Activated CD4-positive, alpha-beta T cell treated with anti-CD3 and anti-CD28 coated beads for 36 hours (primary cell): ENCODE data around the gene NFATC2. TPM values are rescaled to one million over a fixed set of nuclear protein-coding genes. Genes with fewer than 3 reads are reported as not detected.
A peak's percentile ranks its signal among the peaks of the same experiment; 100 is the strongest.
"Not testable (repeated sequence)": the region's sequence is repeated elsewhere in the genome, so short reads cannot be mapped to it uniquely, and the experiment has no call there.

ENCODE experiments used
- ATAC-seq: fragments of 200-7000 bp; cut with Tn5 transposase; one replicate; pipeline ENCODE4 v1.10.0; 2021; ENCODE audit warnings: mild to moderate bottlenecking, moderate library complexity
- CTCF ChIA-PET: fragments of 350-600 bp; sonication (Branson Sonifier 250); formaldehyde crosslinking; loops from one replicate; lab custom pipeline; 2021; ENCODE audit warnings: antibody characterized with exemption; lab: Charles Lee
- POLR2A ChIA-PET: fragments of 350-600 bp; sonication (Branson Sonifier 250); formaldehyde crosslinking; loops from one replicate; lab custom pipeline; 2021; ENCODE audit warnings: antibody characterized with exemption, inconsistent platforms; lab: Charles Lee
- DNase-seq: peaks from one replicate; pipeline ENCODE4 v3.0.0-alpha.2; 2020
- H3K27ac Mint-ChIP-seq: one replicate; pipeline ENCODE4 v1.8.0; 2021; ENCODE audit warnings: mixed read lengths
- H3K27me3 Mint-ChIP-seq: one replicate; pipeline ENCODE4 v1.8.0; 2021; ENCODE audit warnings: mixed read lengths
- H3K36me3 Mint-ChIP-seq: one replicate; pipeline ENCODE4 v1.8.0; 2021; ENCODE audit warnings: low read depth, mixed read lengths
- H3K4me1 Mint-ChIP-seq: one replicate; pipeline ENCODE4 v1.8.0; 2021; ENCODE audit warnings: mixed read lengths
- H3K4me3 Mint-ChIP-seq: one replicate; pipeline ENCODE4 v1.8.0; 2021; ENCODE audit warnings: mild to moderate bottlenecking, moderate library complexity, mixed read lengths
- H3K9me3 Mint-ChIP-seq: one replicate; pipeline ENCODE4 v1.8.0; 2021; ENCODE audit warnings: low read depth, mixed read lengths
- intact Hi-C, 2 experiments: fragments of 100-400 bp; cut with DNase I in 1 of 2; cut with micrococcal nuclease in 1 of 2; formaldehyde crosslinking; loops; one replicate each; pipeline versions ENCODE4 v1.14.2 to v1.15.1; 2022 to 2024; cut with DNase I, micrococcal nuclease
- total RNA-seq, 2 experiments: library from RNA; stranded (reverse); gene quantifications; one replicate each; pipeline ENCODE4 v1.2.3, GENCODE V29; 2021

The NFATC2 gene
- total RNA-seq, 2 experiments from 2014 or later = 38.5 to 49.8 TPM

GRCh38 chr20:51486197-51487005 lies 56.1 kb downstream of the NFATC2 start:
- H3K27ac Mint-ChIP-seq = no peak overlapping the region
- ATAC-seq (no peak), DNase-seq (no peak)
- H3K9me3 Mint-ChIP-seq = no peaks in the 10 kb centered on the region
- no peaks in the 10 kb centered on the region for H3K27me3 Mint-ChIP-seq
- no peak overlapping the region for H3K4me3 Mint-ChIP-seq
- H3K36me3 Mint-ChIP-seq = peaks cover 82% of the 10 kb centered on the region
- intact Hi-C loops = no loop called here
- POLR2A ChIA-PET = no interaction called here
- CTCF ChIA-PET = interaction anchor here (1.0 to 1.5 kb wide), 2 partner anchors 9 to 13 kb away, joined by 3 to 4 read pairs; no protein-coding TSS in a partner anchor
- H3K4me1 Mint-ChIP-seq = peaks cover 91% of the 10 kb centered on the region

- ChIA-PET CTCF (no interaction called here), POLR2A (no interaction called here)
- DNase-seq (no peak), ATAC-seq (no peak)
- Mint-ChIP-seq H3K27ac (peak overlapping the region; percentile 86), H3K27me3 (no peaks in the 10 kb centered on the region), H3K4me1 (peaks cover 91% of the 10 kb centered on the region), H3K4me3 (no peak overlapping the region), H3K36me3 (peaks cover 67% of the 10 kb centered on the region), H3K9me3 (no peaks in the 10 kb centered on the region)
- intact Hi-C loops = loop anchor here in 1 of 2 experiments (5.0 kb wide), 1 partner anchor 98 kb away; no protein-coding TSS in a partner anchor
Observed at GRCh38 chr20:51484831-51485230, 57.7 kb downstream of the NFATC2 start.

DNA sequence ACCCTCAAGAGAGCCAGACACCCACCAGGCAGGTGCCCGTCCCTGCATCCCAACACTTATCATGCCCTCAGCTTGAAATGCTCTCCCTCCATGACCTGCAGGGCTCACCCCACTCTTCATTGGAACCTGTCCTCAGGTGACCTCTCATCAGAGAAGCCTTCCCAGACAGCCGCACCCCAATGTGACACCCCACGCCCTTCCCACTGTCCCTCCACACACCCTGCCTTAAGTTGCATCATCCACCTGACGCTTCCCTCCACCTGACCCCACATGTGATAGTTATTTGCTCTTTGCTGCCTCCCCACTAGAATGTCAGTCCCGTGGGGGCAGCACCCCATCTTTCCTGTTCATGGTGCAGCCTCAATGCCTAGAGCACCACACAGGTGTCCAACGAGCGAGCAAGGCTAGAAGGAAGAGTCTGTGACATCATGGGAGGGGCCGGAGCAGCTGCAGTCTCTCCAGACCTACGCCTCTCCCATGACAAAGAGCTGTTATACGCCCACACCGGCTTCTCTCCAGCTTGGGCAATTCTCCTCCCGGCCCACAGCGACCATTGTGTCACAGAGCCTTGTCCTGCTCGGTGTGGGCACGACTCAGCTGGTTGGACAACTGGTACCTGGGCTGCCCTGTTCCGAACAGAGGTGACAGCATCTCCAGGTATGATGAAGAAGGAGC lies 58.2 kb downstream of the NFATC2 start:
- no peak for ATAC-seq
- Mint-ChIP-seq H3K4me3 (no peak overlapping the region), H3K27ac (peak overlapping the region; percentile 86), H3K36me3 (peaks cover 67% of the 10 kb centered on the region), H3K9me3 (no peaks in the 10 kb centered on the region), H3K4me1 (peaks cover 91% of the 10 kb centered on the region), H3K27me3 (no peaks in the 10 kb centered on the region)
- CTCF ChIA-PET = no interaction called here
- intact Hi-C loops = loop anchor here in 1 of 2 experiments (5.0 kb wide), 1 partner anchor 97 kb away; no protein-coding TSS in a partner anchor
- POLR2A ChIA-PET = no interaction called here
- DNase-seq = no peak

GRCh38 chr20:51482836-51483473 lies 59.6 kb downstream of the NFATC2 start:
- Mint-ChIP-seq H3K36me3 (peaks cover 67% of the 10 kb centered on the region), H3K4me1 (peaks cover 93% of the 10 kb centered on the region), H3K4me3 (no peak overlapping the region), H3K9me3 (no peaks in the 10 kb centered on the region), H3K27me3 (no peaks in the 10 kb centered on the region), H3K27ac (peak overlapping the region; percentile 23)
- ChIA-PET CTCF (interaction anchor here (1.7 kb wide), 1 partner anchor 12 kb away, joined by 8 read pairs; no protein-coding TSS in a partner anchor), POLR2A (interaction anchor here (2.8 kb wide), 1 partner anchor 11 kb away, joined by 29 read pairs; no protein-coding TSS in a partner anchor)
- ATAC-seq (no peak), DNase-seq (no peak)
- intact Hi-C loops = loop anchor here in 1 of 2 experiments (5.0 kb wide), 1 partner anchor 96 kb away; no protein-coding TSS in a partner anchor

GRCh38 chr20:51481341-51481914 lies 61.1 kb downstream of the NFATC2 start:
- ChIA-PET POLR2A (interaction anchor here (0.6 to 2.8 kb wide), 9 partner anchors 10 to 632 kb away, joined by 3 to 29 read pairs (median 15); no protein-coding TSS in a partner anchor), CTCF (interaction anchor here (0.7 to 2.6 kb wide), 15 partner anchors 9 to 120 kb away, joined by 3 to 13 read pairs (median 4); no protein-coding TSS in a partner anchor)
- peaks cover 91% of the 10 kb centered on the region for H3K4me1 Mint-ChIP-seq
- no peaks in the 10 kb centered on the region for H3K27me3 Mint-ChIP-seq
- H3K9me3 Mint-ChIP-seq = peaks cover 5% of the 10 kb centered on the region
- H3K27ac Mint-ChIP-seq = peak overlapping the region; percentile 95
- intact Hi-C loops = loop anchor here (2.0 to 5.0 kb wide), 4 partner anchors 77 to 115 kb away; no protein-coding TSS in a partner anchor
- H3K36me3 Mint-ChIP-seq = peaks cover 69% of the 10 kb centered on the region
- DNase-seq (peak; percentile 79), ATAC-seq (peak; percentile 21)
- peak overlapping the region; percentile 59 for H3K4me3 Mint-ChIP-seq

GRCh38 chr20:51480507-51481270 lies 61.8 kb downstream of the NFATC2 start:
- POLR2A ChIA-PET = interaction anchor here (0.5 to 2.8 kb wide), 15 partner anchors 10 to 131 kb away, joined by 3 to 29 read pairs (median 7); no protein-coding TSS in a partner anchor
- intact Hi-C loops = loop anchor here (1.0 to 5.0 kb wide), 15 partner anchors 9 to 418 kb away; no protein-coding TSS in a partner anchor
- Mint-ChIP-seq H3K27ac (peak overlapping the region; percentile 95), H3K9me3 (peaks cover 5% of the 10 kb centered on the region), H3K36me3 (peaks cover 67% of the 10 kb centered on the region), H3K4me1 (peaks cover 90% of the 10 kb centered on the region), H3K4me3 (peak overlapping the region; percentile 59), H3K27me3 (no peaks in the 10 kb centered on the region)
- CTCF ChIA-PET = interaction anchor here (0.7 to 2.6 kb wide), 13 partner anchors 10 to 487 kb away, joined by 3 to 13 read pairs (median 4); no protein-coding TSS in a partner anchor
- ATAC-seq = peak; percentile 83
- peak; percentile 89 for DNase-seq

GRCh38 chr20:51476106-51476505 lies 66.4 kb downstream of the NFATC2 start:
- H3K9me3 Mint-ChIP-seq, ATAC-seq, H3K4me3 Mint-ChIP-seq, H3K27me3 Mint-ChIP-seq, intact Hi-C loops, POLR2A ChIA-PET, DNase-seq, H3K27ac Mint-ChIP-seq: not testable (repeated sequence)
- CTCF ChIA-PET = interaction anchor here (1.1 kb wide), 1 partner anchor 10 kb away, joined by 4 read pairs; no protein-coding TSS in a partner anchor
- Mint-ChIP-seq H3K36me3 (peaks cover 77% of the 10 kb centered on the region), H3K4me1 (peaks cover 74% of the 10 kb centered on the region)

- Mint-ChIP-seq H3K36me3 (peaks cover 89% of the 10 kb centered on the region), H3K4me3 (no peak overlapping the region), H3K4me1 (peaks cover 72% of the 10 kb centered on the region), H3K27ac (peak overlapping the region; percentile 6), H3K9me3 (peaks cover 5% of the 10 kb centered on the region), H3K27me3 (no peaks in the 10 kb centered on the region)
- intact Hi-C loops = no loop called here
- no peak for DNase-seq
- CTCF ChIA-PET = interaction anchor here (1.5 kb wide), 1 partner anchor 88 kb away, joined by 3 read pairs; no protein-coding TSS in a partner anchor
- ATAC-seq = no peak
- POLR2A ChIA-PET = no interaction called here
Observed at GRCh38 chr20:51473771-51474170, 68.7 kb downstream of the NFATC2 start.

GRCh38 chr20:51473256-51473655 lies 69.3 kb downstream of the NFATC2 start:
- CTCF ChIA-PET = interaction anchor here (1.5 kb wide), 1 partner anchor 87 kb away, joined by 3 read pairs; no protein-coding TSS in a partner anchor
- Mint-ChIP-seq H3K36me3 (peaks cover 89% of the 10 kb centered on the region), H3K4me1 (peaks cover 67% of the 10 kb centered on the region), H3K27ac (peak overlapping the region; percentile 31), H3K27me3 (no peaks in the 10 kb centered on the region), H3K4me3 (no peak overlapping the region), H3K9me3 (peaks cover 5% of the 10 kb centered on the region)
- ATAC-seq (no peak), DNase-seq (no peak)
- intact Hi-C loops = no loop called here
- POLR2A ChIA-PET = interaction anchor here (0.6 kb wide), 1 partner anchor 56 kb away, joined by 3 read pairs; no protein-coding TSS in a partner anchor
